Measurements from ENCODE around the gene CCDC83. TPM values are rescaled to one million over a fixed set of nuclear protein-coding genes. Genes with fewer than 3 reads are reported as not detected.

Gene CCDC83
- not detected for total RNA-seq

GRCh38 chr11:85855341-85855656 is at the start of gene CCDC83:
CCDC83 (plus strand) TSS chr11:85855383; CDS start chr11:85865124, 9,741 bp downstream.

GRCh38 chr11:85810871-85811611 is 44.1 kb upstream of the CCDC83 start, which contains the start of gene SYTL2:
SYTL2 (minus strand) TSS chr11:85811141; CDS start chr11:85757725, 53,416 bp downstream.

Other genes with a start within 250 kb of the CCDC83 start
- gene DLG2, start 228.0 kb upstream of the CCDC83 start, total RNA-seq, result 21.3 TPM
- gene TMEM126B, start 226.8 kb upstream of the CCDC83 start, total RNA-seq, result 34.4 TPM
- gene TMEM126A, start 207.4 kb upstream of the CCDC83 start, total RNA-seq, result 16.6 TPM
- 96.7 TPM for gene CREBZF, start 190.3 kb upstream of the CCDC83 start, total RNA-seq
- 3.7 TPM for gene CCDC89, start 169.2 kb upstream of the CCDC83 start, total RNA-seq
- 81.9 TPM for gene SYTL2, start 44.2 kb upstream of the CCDC83 start, total RNA-seq
- 430 TPM for gene PICALM, start 213.7 kb downstream of the CCDC83 start, total RNA-seq

Data from metanephros (tissue), 1 donor.